CD4-positive, alpha-beta T cell treated with Interleukin-15 for 4 hours (primary cell): ENCODE data around the gene SPP1.
A peak's percentile ranks its signal among the peaks of the same experiment; 100 is the strongest.
"Not testable (repeated sequence)": the region's sequence is repeated elsewhere in the genome, so short reads cannot be mapped to it uniquely, and the experiment has no call there.

Experiments used
- DNase-seq: peaks from one replicate; pipeline ENCODE4 v3.0.0-alpha.2; 2020; ENCODE audit warnings: low spot score

Gene SPP1

GRCh38 chr4:87989765-87990164 lies 14.3 kb downstream of the SPP1 start:
- no peak for DNase-seq

GRCh38 chr4:87995435-87995834 lies 19.9 kb downstream of the SPP1 start:
- no peak for DNase-seq

- not testable (repeated sequence) for DNase-seq
Measured at GRCh38 chr4:87999191-87999691, 23.7 kb downstream of the SPP1 start.

GRCh38 chr4:88001871-88002270 lies 26.4 kb downstream of the SPP1 start:
- DNase-seq, result no peak

- no peak for DNase-seq
Measured at GRCh38 chr4:88002786-88003185, 27.3 kb downstream of the SPP1 start.

GRCh38 chr4:88003261-88003660 lies 27.7 kb downstream of the SPP1 start:
- no peak for DNase-seq

GRCh38 chr4:88005076-88005475 lies 29.6 kb downstream of the SPP1 start:
- no peak for DNase-seq

GRCh38 chr4:88005946-88006345 lies 30.4 kb downstream of the SPP1 start:
- DNase-seq, result no peak

GRCh38 chr4:88006956-88007303 lies 31.4 kb downstream of the SPP1 start:
- no peak for DNase-seq

GRCh38 chr4:88007304-88008121 lies 32.0 kb downstream of the SPP1 start, which contains the start of gene PKD2:
Gene PKD2 (plus strand): TSS chr4:88007635. CDS start chr4:88007734, 99 bp downstream.
- DNase-seq, result peak; percentile 67

- no peak for DNase-seq
Measured at GRCh38 chr4:88008122-88008742, 32.7 kb downstream of the SPP1 start.

GRCh38 chr4:88008743-88009171 lies 33.2 kb downstream of the SPP1 start:
- DNase-seq, result no peak

GRCh38 chr4:88009871-88010270 lies 34.4 kb downstream of the SPP1 start:
- DNase-seq, result no peak

GRCh38 chr4:88010966-88011365 lies 35.5 kb downstream of the SPP1 start:
- no peak for DNase-seq

- DNase-seq, result no peak
Measured at GRCh38 chr4:88012647-88013046, 37.1 kb downstream of the SPP1 start.

GRCh38 chr4:88014386-88014905 lies 38.9 kb downstream of the SPP1 start:
- DNase-seq, result no peak

- DNase-seq, result no peak
Measured at GRCh38 chr4:88015659-88016295, 40.3 kb downstream of the SPP1 start.

- no peak for DNase-seq
Measured at GRCh38 chr4:88017516-88018297, 42.2 kb downstream of the SPP1 start.

GRCh38 chr4:88018466-88018865 lies 43.0 kb downstream of the SPP1 start:
- no peak for DNase-seq

GRCh38 chr4:88021824-88022223 lies 46.3 kb downstream of the SPP1 start:
- no peak for DNase-seq

GRCh38 chr4:88022289-88022688 lies 46.8 kb downstream of the SPP1 start:
- no peak for DNase-seq
